Endometrial microvascular endothelial cells (primary cell): Measurements from ENCODE around the gene TSPAN16. TPM values are rescaled to one million over a fixed set of nuclear protein-coding genes. Genes with fewer than 3 reads are reported as not detected.
"Not testable (repeated sequence)": the region's sequence is repeated elsewhere in the genome, so short reads cannot be mapped to it uniquely, and the experiment has no call there.

Source experiments
- in situ Hi-C: cut with HindIII; loops from 2 replicates; pipeline ENCODE4 v1.10.0; 2017; ENCODE audit warnings: low sequenced_read_pairs, low pct_unique_long_range_greater_than_20kb; ENCODE audit errors: inconsistent ontology term
- total RNA-seq: library from RNA; depleted of rRNA; stranded (reverse); fragments of >200 nt; gene quantifications from one replicate; pipeline ENCODE4 v1.2.3, GENCODE V29; 2015; ENCODE audit errors: inconsistent ontology term

The TSPAN16 gene
- total RNA-seq, 1 donor from 2014 or later = not detected

- in situ Hi-C loops = no loop called here
Observed at GRCh38 chr19:11338121-11338520, 42.2 kb downstream of the TSPAN16 start.

- in situ Hi-C loops = no loop called here
Observed at GRCh38 chr19:11338569-11339253, 42.8 kb downstream of the TSPAN16 start.

- in situ Hi-C loops = no loop called here
Observed at GRCh38 chr19:11339254-11340098, 43.5 kb downstream of the TSPAN16 start, which contains the start of gene RAB3D. RAB3D (minus strand) TSS chr19:11339657; CDS start chr19:11337399, 2,258 bp downstream.

GRCh38 chr19:11340099-11340467 lies 44.1 kb downstream of the TSPAN16 start:
- in situ Hi-C loops = not testable (repeated sequence)

- in situ Hi-C loops = no loop called here
Observed at GRCh38 chr19:11342429-11342828, 46.5 kb downstream of the TSPAN16 start.

- in situ Hi-C loops = no loop called here
Observed at GRCh38 chr19:11345122-11345803, 49.3 kb downstream of the TSPAN16 start.

- in situ Hi-C loops = no loop called here
Observed at GRCh38 chr19:11346104-11346940, 50.4 kb downstream of the TSPAN16 start, which contains the start of the genes CCDC159 and TMEM205. CCDC159 (plus strand) TSS chr19:11346519; CDS start chr19:11346607, 88 bp downstream. TMEM205 (minus strand) TSS chr19:11346268; CDS start chr19:11345619, 649 bp downstream.

GRCh38 chr19:11347546-11348039 lies 51.6 kb downstream of the TSPAN16 start:
- in situ Hi-C loops = no loop called here

- in situ Hi-C loops = no loop called here
Observed at GRCh38 chr19:11349171-11349570, 53.2 kb downstream of the TSPAN16 start.

- in situ Hi-C loops = not testable (repeated sequence)
Observed at GRCh38 chr19:11354102-11354501, 58.1 kb downstream of the TSPAN16 start.

GRCh38 chr19:11355160-11356073 lies 59.5 kb downstream of the TSPAN16 start, which contains the start of gene PLPPR2:
PLPPR2 (plus strand) TSS chr19:11355432; CDS start chr19:11357674, 2,242 bp downstream.
- in situ Hi-C loops = no loop called here

- in situ Hi-C loops = no loop called here
Observed at GRCh38 chr19:11356074-11356397, 60.1 kb downstream of the TSPAN16 start.

GRCh38 chr19:11356676-11357550 lies 61.0 kb downstream of the TSPAN16 start:
- in situ Hi-C loops = no loop called here

GRCh38 chr19:11359421-11359820 lies 63.5 kb downstream of the TSPAN16 start:
- in situ Hi-C loops = no loop called here

- in situ Hi-C loops = no loop called here
Observed at GRCh38 chr19:11361037-11361770, 65.2 kb downstream of the TSPAN16 start.
